Neural cell (in vitro differentiated cells): ENCODE results near the gene PRRC2B. TPM values are rescaled to one million over a fixed set of nuclear protein-coding genes. Genes with fewer than 3 reads are reported as not detected.

Source experiments
- H2AFZ ChIP-seq: fragments of 200-600, 300-800 bp; sonication (generic), shearing (Covaris generic); 2 replicates; pipeline ENCODE4 v1.6.0; 2014; ENCODE audit warnings: low read depth, mild to moderate bottlenecking, antibody characterized with exemption, low read length, moderate library complexity
- H3F3A ChIP-seq: fragments of 200-600 bp; shearing (Covaris generic); 2 replicates; pipeline ENCODE4 v1.6.1; 2016; ENCODE audit warnings: mild to moderate bottlenecking, moderate library complexity, mixed read lengths, antibody characterized with exemption, low read length; ENCODE audit not compliant: insufficient read depth, poor library complexity, severe bottlenecking
- H3K27ac ChIP-seq: fragments of 200-600, 300-800 bp; sonication (generic), shearing (Covaris generic); 2 replicates; pipeline ENCODE4 v1.5.1; 2014; ENCODE audit warnings: mild to moderate bottlenecking, low read length, moderate library complexity
- H3K27me3 ChIP-seq: fragments of 300-800, 200-600 bp; sonication (generic), shearing (Covaris generic); 2 replicates; pipeline ENCODE4 v1.6.0; 2014; ENCODE audit warnings: mild to moderate bottlenecking, low read depth, low read length, moderate library complexity; ENCODE audit not compliant: insufficient read depth
- H3K36me3 ChIP-seq: fragments of 300-800, 200-600 bp; sonication (generic), shearing (Covaris generic); 2 replicates; pipeline ENCODE4 v1.5.1; 2014; ENCODE audit warnings: mild to moderate bottlenecking, antibody characterized with exemption, low read length, moderate library complexity; ENCODE audit not compliant: insufficient read depth
- H3K4me2 ChIP-seq: fragments of 300-800, 200-600 bp; sonication (generic), shearing (Covaris generic); 2 replicates; pipeline ENCODE4 v1.6.0; 2014; ENCODE audit warnings: mild to moderate bottlenecking, low read length
- H3K4me3 ChIP-seq: fragments of 300-800, 200-600 bp; sonication (generic), shearing (Covaris generic); 2 replicates; pipeline ENCODE4 v1.5.1; 2014; ENCODE audit warnings: mild to moderate bottlenecking, low read length, moderate library complexity
- H3K79me2 ChIP-seq: fragments of 200-600 bp; shearing (Covaris generic); replicated peaks from 2 replicates; pipeline ENCODE4 v1.6.0; 2014; ENCODE audit warnings: mild to moderate bottlenecking, low read length, moderate library complexity; ENCODE audit not compliant: insufficient read depth
- H3K9ac ChIP-seq: fragments of 300-800, 200-600 bp; sonication (generic), shearing (Covaris generic); 2 replicates; pipeline ENCODE4 v1.6.1; 2016; ENCODE audit warnings: mild to moderate bottlenecking, low read length, mixed read lengths
- H3K9me2 ChIP-seq: fragments of 200-600 bp; shearing (Covaris generic); 2 replicates; pipeline ENCODE4 v1.6.1; 2016; ENCODE audit warnings: mild to moderate bottlenecking, low read length, mixed read lengths; ENCODE audit not compliant: insufficient read depth
- H3K9me3 ChIP-seq: fragments of 200-600, 300-800 bp; sonication (generic), shearing (Covaris generic); 2 replicates; pipeline ENCODE4 v1.6.1; 2016; ENCODE audit warnings: mild to moderate bottlenecking, mixed run types, low read length, moderate library complexity, mixed read lengths
- H4K20me1 ChIP-seq: fragments of 200-600 bp; shearing (Covaris generic); 2 replicates; pipeline ENCODE4 v1.6.1; 2016; ENCODE audit warnings: mild to moderate bottlenecking, mixed run types; ENCODE audit not compliant: insufficient read depth
- CTCF ChIP-seq: fragments of 450-650 bp; IDR thresholded peaks from 2 replicates; pipeline ENCODE4 v1.5.1; 2014; ENCODE audit warnings: antibody characterized with exemption, mild to moderate bottlenecking, moderate library complexity; ENCODE audit not compliant: poor library complexity, severe bottlenecking
- EP300 ChIP-seq: fragments of 450-650 bp; conservative IDR thresholded peaks from 2 replicates; pipeline ENCODE4 v1.6.1; 2014; ENCODE audit warnings: antibody characterized with exemption, mild to moderate bottlenecking, moderate library complexity; ENCODE audit not compliant: poor library complexity, severe bottlenecking
- EZH2 ChIP-seq: fragments of 200-600, 300-800 bp; shearing (Covaris generic), sonication (generic); IDR thresholded peaks from 2 replicates; pipeline ENCODE4 v1.6.1; 2014; ENCODE audit warnings: antibody characterized with exemption, low read length, borderline replicate concordance, mild to moderate bottlenecking; ENCODE audit not compliant: insufficient read depth, poor library complexity, severe bottlenecking
- MXI1 ChIP-seq: fragments of 450-650 bp; conservative IDR thresholded peaks from 2 replicates; pipeline ENCODE4 v1.6.1; 2014; ENCODE audit warnings: antibody characterized with exemption, mild to moderate bottlenecking; ENCODE audit not compliant: poor library complexity, severe bottlenecking
- POLR2AphosphoS5 ChIP-seq: IDR thresholded peaks from 2 replicates; pipeline ENCODE4 v1.6.1; 2012
- RAD21 ChIP-seq: fragments of 450-650 bp; conservative IDR thresholded peaks from 2 replicates; pipeline ENCODE4 v1.6.1; 2014; ENCODE audit warnings: antibody characterized with exemption, mild to moderate bottlenecking, moderate library complexity
- SMC3 ChIP-seq: fragments of 450-650 bp; conservative IDR thresholded peaks from 2 replicates; pipeline ENCODE4 v1.6.1; 2014; ENCODE audit warnings: antibody characterized with exemption, mild to moderate bottlenecking, moderate library complexity; ENCODE audit not compliant: poor library complexity
- TAF1 ChIP-seq: IDR thresholded peaks from 2 replicates; pipeline ENCODE4 v1.6.1; 2012; ENCODE audit warnings: low read depth
- polyA plus RNA-seq: library from polyadenylated mRNA; depleted of rRNA; stranded (reverse); fragments of >200 nt; gene quantifications from 2 replicates; pipeline ENCODE4 v1.2.3, GENCODE V29; 2014
- TF ChIP-seq, protein P1 (sequence below): IDR thresholded peaks from 2 replicates; pipeline ENCODE4 v1.6.1; 2012; ENCODE audit warnings: borderline replicate concordance

The PRRC2B gene
- polyA plus RNA-seq, 1 donor from 2014 or later = 89.5 TPM

GRCh38 chr9:131499254-131499767 is 105.4 kb downstream of the PRRC2B start:
- Histone ChIP-seq H3F3A (no peaks in the 10 kb centered on the region), H3K9ac (no peak overlapping the region), H3K79me2 (peaks cover 10% of the 10 kb centered on the region), H3K4me2 (no peak overlapping the region), H3K27me3 (no peaks in the 10 kb centered on the region), H4K20me1 (no peaks in the 10 kb centered on the region), H3K36me3 (no peaks in the 10 kb centered on the region), H3K4me3 (no peak overlapping the region), H3K9me3 (no peaks in the 10 kb centered on the region), H3K27ac (no peak overlapping the region), H3K9me2 (no peaks in the 10 kb centered on the region), H2AFZ (no peak overlapping the region)
- TF ChIP-seq EP300 (no peak), MXI1 (no peak)

GRCh38 chr9:131500377-131500776 is 106.5 kb downstream of the PRRC2B start:
- TF ChIP-seq EP300 (no peak), SMC3 (no peak), CTCF (no peak), POLR2AphosphoS5 (no peak), TAF1 (no peak), MXI1 (no peak), RAD21 (no peak), EZH2 (no peak)
- TF ChIP-seq, protein P1, sequence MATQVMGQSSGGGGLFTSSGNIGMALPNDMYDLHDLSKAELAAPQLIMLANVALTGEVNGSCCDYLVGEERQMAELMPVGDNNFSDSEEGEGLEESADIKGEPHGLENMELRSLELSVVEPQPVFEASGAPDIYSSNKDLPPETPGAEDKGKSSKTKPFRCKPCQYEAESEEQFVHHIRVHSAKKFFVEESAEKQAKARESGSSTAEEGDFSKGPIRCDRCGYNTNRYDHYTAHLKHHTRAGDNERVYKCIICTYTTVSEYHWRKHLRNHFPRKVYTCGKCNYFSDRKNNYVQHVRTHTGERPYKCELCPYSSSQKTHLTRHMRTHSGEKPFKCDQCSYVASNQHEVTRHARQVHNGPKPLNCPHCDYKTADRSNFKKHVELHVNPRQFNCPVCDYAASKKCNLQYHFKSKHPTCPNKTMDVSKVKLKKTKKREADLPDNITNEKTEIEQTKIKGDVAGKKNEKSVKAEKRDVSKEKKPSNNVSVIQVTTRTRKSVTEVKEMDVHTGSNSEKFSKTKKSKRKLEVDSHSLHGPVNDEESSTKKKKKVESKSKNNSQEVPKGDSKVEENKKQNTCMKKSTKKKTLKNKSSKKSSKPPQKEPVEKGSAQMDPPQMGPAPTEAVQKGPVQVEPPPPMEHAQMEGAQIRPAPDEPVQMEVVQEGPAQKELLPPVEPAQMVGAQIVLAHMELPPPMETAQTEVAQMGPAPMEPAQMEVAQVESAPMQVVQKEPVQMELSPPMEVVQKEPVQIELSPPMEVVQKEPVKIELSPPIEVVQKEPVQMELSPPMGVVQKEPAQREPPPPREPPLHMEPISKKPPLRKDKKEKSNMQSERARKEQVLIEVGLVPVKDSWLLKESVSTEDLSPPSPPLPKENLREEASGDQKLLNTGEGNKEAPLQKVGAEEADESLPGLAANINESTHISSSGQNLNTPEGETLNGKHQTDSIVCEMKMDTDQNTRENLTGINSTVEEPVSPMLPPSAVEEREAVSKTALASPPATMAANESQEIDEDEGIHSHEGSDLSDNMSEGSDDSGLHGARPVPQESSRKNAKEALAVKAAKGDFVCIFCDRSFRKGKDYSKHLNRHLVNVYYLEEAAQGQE = no peak
- H3K4me2 ChIP-seq = no peak overlapping the region
- no peaks in the 10 kb centered on the region for H3K9me3 ChIP-seq
- no peak overlapping the region for H2AFZ ChIP-seq
- peaks cover 13% of the 10 kb centered on the region for H3K79me2 ChIP-seq
- no peak overlapping the region for H3K27ac ChIP-seq
- H3K4me3 ChIP-seq = no peak overlapping the region
- H3F3A ChIP-seq = no peaks in the 10 kb centered on the region
- no peaks in the 10 kb centered on the region for H3K27me3 ChIP-seq
- no peaks in the 10 kb centered on the region for H3K36me3 ChIP-seq
- H3K9me2 ChIP-seq = no peaks in the 10 kb centered on the region
- H4K20me1 ChIP-seq = no peaks in the 10 kb centered on the region
- no peak overlapping the region for H3K9ac ChIP-seq
